Pancreas (tissue), 10 donors: ENCODE data around the gene TCAF1. TPM values are rescaled to one million over a fixed set of nuclear protein-coding genes. Genes with fewer than 3 reads are reported as not detected.

ENCODE experiments used
- ATAC-seq, 4 donors: fragments of 200-7000 bp; cut with Tn5 transposase; one replicate each; pipeline versions ENCODE4 v1.8.0 to v1.9.1; 2020; ENCODE audit warnings: mild to moderate bottlenecking in 4 of 4, moderate library complexity in 4 of 4
- DNase-seq, 6 donors: peaks; one replicate each; pipeline ENCODE4 v3.0.0-alpha.2; 2020
- FAIRE-seq: peaks from 2 replicates; lab custom pipeline; 2012; peaks lifted over from hg19 to GRCh38; lab: Jason Lieb, UNC
- H3K27ac ChIP-seq, 4 donors: fragments of 200-600 bp; sonication (generic); 1 replicate in 3 of 4; 2 replicates in 1 of 4; pipeline versions ENCODE4 v1.5.0 to v1.8.0; 2020
- H3K27me3 ChIP-seq, 4 donors: fragments of 200-600 bp; one replicate each; pipeline ENCODE4 v1.8.0; 2021
- H3K36me3 ChIP-seq, 3 donors: fragments of 200-600 bp; sonication (generic) in 1 of 3; one replicate each; pipeline versions ENCODE4 v1.5.0 to v1.8.0; 2020 to 2021
- H3K4me1 ChIP-seq, 3 donors: fragments of 200-600 bp; one replicate each; pipeline ENCODE4 v1.8.0; 2021
- H3K4me3 ChIP-seq, 4 donors: fragments of 200-600 bp; sonication (generic) in 2 of 4; one replicate each; pipeline versions ENCODE4 v1.5.0 to v1.8.0; 2020 to 2021
- H3K9me3 ChIP-seq, 4 donors: fragments of 200-600 bp; one replicate each; pipeline ENCODE4 v1.8.0; 2021
- WGBS, 2 donors: extraction: QIAGEN DNeasy Blood & Tissue Kit; methylation state at CpG; one replicate each; pipeline ENCODE4 v1.1.7; 2013; 5-methylcytosine and 5-hydroxymethylcytosine counted together
- intact Hi-C, 3 donors: fragments of 100-400 bp; cut with DNase I; formaldehyde crosslinking; loops; one replicate each; pipeline versions ENCODE4 v1.11.1 to v1.14.2; 2022
- polyA plus RNA-seq, 2 donors: library from polyadenylated mRNA; stranded (reverse); fragments of 200-250 nt; gene quantifications; one replicate each; pipeline ENCODE4 v1.2.3, GENCODE V29; 2013
- total RNA-seq, 6 donors: library from RNA; stranded (reverse); fragmentation: NEBNext Ultra II Directional in 4 of 6; extraction: Animal tissue kit (Norgen Biotek cat#: 25700) in 4 of 6; gene quantifications; one replicate each; pipeline versions ENCODE4 v1.2.1 to v1.2.4, GENCODE V29; 2021 to 2023
- TF ChIP-seq, protein P1 (sequence below), 4 donors: fragments of 200-600 bp; sonication (generic) in 3 of 4; IDR thresholded peaks; one replicate each; pipeline versions ENCODE4 v1.5.0 to v1.8.0; 2021; ENCODE audit warnings: antibody characterized with exemption in 4 of 4
- donor health status: healthy with polysubstance abuse.
- donor health status: DM: no; HTN: no; CAD: no; lungs with moderate emphysema.
- donor health status: DM: no; HTN: no; CAD: no.
- donor health status: control.
- donor health status: control.
- donor health status: Bipolar disorder and iron deficiency.
- donor health status: DM: yes; HTN: yes; CAD: no.
- donor health status: DM: no; HTN: no; CAD: no.
- donor health status: DM: no; HTN: no; CAD: no.
- donor health status: DM: yes; HTN: yes; CAD: no.

The TCAF1 gene, protein sequence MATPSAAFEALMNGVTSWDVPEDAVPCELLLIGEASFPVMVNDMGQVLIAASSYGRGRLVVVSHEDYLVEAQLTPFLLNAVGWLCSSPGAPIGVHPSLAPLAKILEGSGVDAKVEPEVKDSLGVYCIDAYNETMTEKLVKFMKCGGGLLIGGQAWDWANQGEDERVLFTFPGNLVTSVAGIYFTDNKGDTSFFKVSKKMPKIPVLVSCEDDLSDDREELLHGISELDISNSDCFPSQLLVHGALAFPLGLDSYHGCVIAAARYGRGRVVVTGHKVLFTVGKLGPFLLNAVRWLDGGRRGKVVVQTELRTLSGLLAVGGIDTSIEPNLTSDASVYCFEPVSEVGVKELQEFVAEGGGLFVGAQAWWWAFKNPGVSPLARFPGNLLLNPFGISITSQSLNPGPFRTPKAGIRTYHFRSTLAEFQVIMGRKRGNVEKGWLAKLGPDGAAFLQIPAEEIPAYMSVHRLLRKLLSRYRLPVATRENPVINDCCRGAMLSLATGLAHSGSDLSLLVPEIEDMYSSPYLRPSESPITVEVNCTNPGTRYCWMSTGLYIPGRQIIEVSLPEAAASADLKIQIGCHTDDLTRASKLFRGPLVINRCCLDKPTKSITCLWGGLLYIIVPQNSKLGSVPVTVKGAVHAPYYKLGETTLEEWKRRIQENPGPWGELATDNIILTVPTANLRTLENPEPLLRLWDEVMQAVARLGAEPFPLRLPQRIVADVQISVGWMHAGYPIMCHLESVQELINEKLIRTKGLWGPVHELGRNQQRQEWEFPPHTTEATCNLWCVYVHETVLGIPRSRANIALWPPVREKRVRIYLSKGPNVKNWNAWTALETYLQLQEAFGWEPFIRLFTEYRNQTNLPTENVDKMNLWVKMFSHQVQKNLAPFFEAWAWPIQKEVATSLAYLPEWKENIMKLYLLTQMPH
- 10 to 100 TPM; 12.4 to 30.5 (median 19.2) TPM for total RNA-seq
- polyA plus RNA-seq: 10 to 100 TPM in 1 of 2 donors, 1 to 10 TPM in 1; 9.1 to 20.4 TPM

DNA sequence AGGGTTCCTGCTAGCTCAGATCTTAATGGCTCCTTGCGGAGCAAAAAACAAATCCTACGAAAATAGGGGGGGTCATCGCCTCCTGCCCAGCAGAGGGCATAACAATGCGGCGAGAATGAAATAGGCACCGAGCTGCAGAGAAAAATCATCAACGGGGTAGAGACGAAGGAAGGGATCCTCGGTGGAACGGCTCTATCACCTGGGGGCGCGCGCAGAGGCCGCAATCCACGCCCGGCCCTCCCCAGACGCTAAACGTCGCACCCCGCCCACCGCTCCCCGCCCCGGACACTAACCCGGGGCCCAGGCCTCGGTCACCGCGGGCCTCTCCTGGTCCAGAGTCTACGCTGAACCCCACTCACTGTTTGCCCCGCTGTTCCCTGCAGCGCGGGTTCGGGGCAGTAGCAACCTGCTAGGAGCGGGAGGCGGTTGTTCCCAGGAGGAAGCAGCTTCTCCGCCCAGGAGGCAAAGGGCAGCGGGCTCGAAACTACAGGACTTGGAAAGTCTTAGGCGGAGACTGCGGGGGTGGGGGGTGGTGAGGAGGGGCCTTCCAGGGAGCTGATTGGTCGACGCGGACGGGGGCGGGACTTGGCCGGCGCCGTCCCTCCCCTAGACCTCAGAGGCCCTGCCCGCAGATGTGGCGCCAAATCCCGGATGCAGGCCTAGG is at the start of gene TCAF1:
TCAF1 (minus strand) TSS at position 509 of the 664 bp plus-strand sequence. CDS start 25,568 bp downstream, outside the sequence.
- no peaks in the 10 kb centered on the region for H3K27me3 ChIP-seq
- WGBS, 2 donors: 0% methylated on average over 50 of the region's 50 CpGs
- H3K4me3 ChIP-seq: peak within 1 kb of the TSS; percentile 34 to 76 (median 52)
- H3K27ac ChIP-seq: peak within 1 kb of the TSS; percentile 77 to 97 (median 87)
- TF ChIP-seq, protein P1, sequence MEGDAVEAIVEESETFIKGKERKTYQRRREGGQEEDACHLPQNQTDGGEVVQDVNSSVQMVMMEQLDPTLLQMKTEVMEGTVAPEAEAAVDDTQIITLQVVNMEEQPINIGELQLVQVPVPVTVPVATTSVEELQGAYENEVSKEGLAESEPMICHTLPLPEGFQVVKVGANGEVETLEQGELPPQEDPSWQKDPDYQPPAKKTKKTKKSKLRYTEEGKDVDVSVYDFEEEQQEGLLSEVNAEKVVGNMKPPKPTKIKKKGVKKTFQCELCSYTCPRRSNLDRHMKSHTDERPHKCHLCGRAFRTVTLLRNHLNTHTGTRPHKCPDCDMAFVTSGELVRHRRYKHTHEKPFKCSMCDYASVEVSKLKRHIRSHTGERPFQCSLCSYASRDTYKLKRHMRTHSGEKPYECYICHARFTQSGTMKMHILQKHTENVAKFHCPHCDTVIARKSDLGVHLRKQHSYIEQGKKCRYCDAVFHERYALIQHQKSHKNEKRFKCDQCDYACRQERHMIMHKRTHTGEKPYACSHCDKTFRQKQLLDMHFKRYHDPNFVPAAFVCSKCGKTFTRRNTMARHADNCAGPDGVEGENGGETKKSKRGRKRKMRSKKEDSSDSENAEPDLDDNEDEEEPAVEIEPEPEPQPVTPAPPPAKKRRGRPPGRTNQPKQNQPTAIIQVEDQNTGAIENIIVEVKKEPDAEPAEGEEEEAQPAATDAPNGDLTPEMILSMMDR (IDR thresholded peaks at IDR 0.05): no peak
- peaks cover 8 to 20% (median 18%) of the 10 kb centered on the region in 3 donors for H3K4me1 ChIP-seq
- peak; percentile 54 for FAIRE-seq
- intact Hi-C loops: no loop called here
- no peaks in the 10 kb centered on the region for H3K36me3 ChIP-seq
- peak; percentile 93 to 99 (median 98) for ATAC-seq
- no peaks in the 10 kb centered on the region for H3K9me3 ChIP-seq
- peak; percentile 93 to 98 (median 97) for DNase-seq

DNA sequence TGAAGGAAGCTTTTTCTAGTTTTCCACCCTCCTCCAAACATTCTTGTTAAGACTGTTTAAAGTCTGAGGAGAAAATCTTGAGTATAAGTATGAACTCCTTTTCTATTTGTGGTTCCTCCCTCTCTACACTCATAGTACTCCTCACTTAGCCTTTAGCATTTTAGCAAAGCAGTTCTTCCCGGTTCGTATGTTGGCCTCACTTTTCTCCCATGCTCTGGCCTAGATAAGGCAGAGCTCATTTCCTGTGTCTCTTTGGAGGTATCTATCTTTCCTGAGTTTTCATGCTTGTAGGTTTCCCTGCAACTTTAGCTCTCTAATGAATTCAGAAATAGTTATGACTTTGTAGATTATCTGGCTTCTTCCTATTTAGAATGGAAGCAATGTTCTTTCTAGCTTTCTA is 46.8 kb upstream of the TCAF1 start:
- Histone ChIP-seq H3K36me3 (no peaks in the 10 kb centered on the region), H3K27me3 (no peaks in the 10 kb centered on the region), H3K9me3 (no peaks in the 10 kb centered on the region), H3K27ac (no peak overlapping the region), H3K4me3 (no peak overlapping the region), H3K4me1 (no peaks in the 10 kb centered on the region)
- TF ChIP-seq, protein P1 (IDR thresholded peaks at IDR 0.05): no peak
- DNase-seq (no peak), FAIRE-seq (no peak), ATAC-seq (no peak)
- whole genome bisulfite sequencing, 2 donors: 71 to 83% methylated on average over 2 of the region's 2 CpGs
- intact Hi-C loops: no loop called here

DNA sequence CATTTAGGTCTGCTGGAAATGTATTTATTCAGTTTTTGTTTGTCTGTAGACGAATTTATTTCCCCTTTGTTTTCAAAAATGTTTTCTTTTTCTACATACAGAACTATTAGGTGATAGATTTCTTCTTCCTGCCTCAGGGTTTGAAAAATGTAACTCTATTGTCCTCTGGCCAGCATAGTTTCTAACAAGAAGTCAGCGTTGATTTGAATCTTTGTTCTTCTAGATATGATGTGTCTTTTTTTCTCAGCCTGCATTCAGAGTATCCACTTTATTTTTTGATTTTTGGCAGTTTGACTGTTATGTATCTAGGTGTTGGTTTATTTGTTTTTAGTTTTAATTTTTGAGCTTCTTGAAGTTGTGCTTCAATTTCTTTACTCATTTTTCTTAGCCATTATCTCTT is 45.1 kb upstream of the TCAF1 start:
- Histone ChIP-seq H3K27me3 (no peaks in the 10 kb centered on the region), H3K27ac (no peak overlapping the region), H3K4me1 (no peaks in the 10 kb centered on the region), H3K9me3 (no peaks in the 10 kb centered on the region), H3K36me3 (no peaks in the 10 kb centered on the region), H3K4me3 (no peak overlapping the region)
- no peak for ATAC-seq
- intact Hi-C loops: no loop called here
- TF ChIP-seq, protein P1 (IDR thresholded peaks at IDR 0.05): no peak
- FAIRE-seq: no peak
- DNase-seq: no peak
- 64 to 65% methylated on average over 2 of the region's 2 CpGs for WGBS, 2 donors

DNA sequence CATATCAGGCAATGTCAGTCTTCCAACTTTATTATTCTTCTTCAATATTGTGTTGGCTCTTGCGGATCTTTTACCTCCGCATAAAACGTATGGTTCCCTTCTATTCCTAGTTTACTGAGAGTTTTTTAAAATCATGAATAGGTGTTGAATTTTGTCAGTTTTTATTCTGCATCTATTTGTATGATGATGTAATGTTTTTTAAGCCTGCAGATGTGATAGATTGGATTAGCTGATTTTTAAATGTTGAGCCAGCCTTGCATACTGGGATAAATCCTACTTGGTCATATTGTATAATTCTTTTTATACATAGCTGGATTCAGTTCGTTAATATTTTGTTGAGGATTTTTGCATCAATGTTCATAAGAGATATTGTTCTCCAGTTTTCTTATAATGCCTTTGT is 43.4 kb upstream of the TCAF1 start:
- no peaks in the 10 kb centered on the region for H3K36me3 ChIP-seq
- FAIRE-seq: no peak
- ATAC-seq: no peak
- H3K27ac ChIP-seq: no peak overlapping the region
- no peaks in the 10 kb centered on the region for H3K27me3 ChIP-seq
- H3K9me3 ChIP-seq: no peaks in the 10 kb centered on the region
- intact Hi-C loops: no loop called here
- no peak for DNase-seq
- no peaks in the 10 kb centered on the region for H3K4me1 ChIP-seq
- 88% methylated on average over 4 of the region's 4 CpGs for WGBS, 2 donors
- no peak overlapping the region for H3K4me3 ChIP-seq
- TF ChIP-seq, protein P1 (IDR thresholded peaks at IDR 0.05): no peak
